Breast epithelium (tissue), 4 donors: Measurements from ENCODE around the gene TMCC3. TPM values are rescaled to one million over a fixed set of nuclear protein-coding genes. Genes with fewer than 3 reads are reported as not detected.
A peak's percentile ranks its signal among the peaks of the same experiment; 100 is the strongest.

Experiments
- DNase-seq, 2 donors: peaks; one replicate each; pipeline ENCODE4 v3.0.0-alpha.2; 2019; ENCODE audit warnings: low spot score in 2 of 2
- H3K27ac ChIP-seq, 2 donors: fragments of 200-600 bp; sonication (generic) in 1 of 2; one replicate each; pipeline ENCODE4 v1.5.1; 2016 to 2019; ENCODE audit warnings: mild to moderate bottlenecking in 1 of 2
- H3K27me3 ChIP-seq, 2 donors: fragments of 200-600 bp; sonication (generic) in 1 of 2; one replicate each; pipeline versions ENCODE4 v1.5.1 to v1.6.0; 2017 to 2019; ENCODE audit warnings: control low read depth in 1 of 2, mild to moderate bottlenecking in 1 of 2
- H3K36me3 ChIP-seq: fragments of 200-600 bp; one replicate; pipeline ENCODE4 v1.5.1; 2019
- H3K4me1 ChIP-seq, 2 donors: fragments of 200-600 bp; sonication (generic); one replicate each; pipeline ENCODE4 v1.5.1; 2016 to 2019; ENCODE audit warnings: control low read depth in 1 of 2
- H3K4me3 ChIP-seq, 3 donors: fragments of 200-600 bp; sonication (generic); 1 replicate in 2 of 3; 2 replicates in 1 of 3; pipeline ENCODE4 v1.5.1; 2016 to 2019; ENCODE audit warnings: mild to moderate bottlenecking in 3 of 3, moderate library complexity in 2 of 3
- H3K9me3 ChIP-seq, 2 donors: fragments of 200-600 bp; sonication (generic) in 1 of 2; one replicate each; pipeline ENCODE4 v1.5.1; 2016 to 2019; ENCODE audit warnings: control low read depth in 1 of 2
- POLR2A ChIP-seq: fragments of 450-650 bp; IDR thresholded peaks from one replicate; pipeline ENCODE4 v1.6.1; 2016; ENCODE audit warnings: antibody characterized with exemption, mild to moderate bottlenecking, moderate library complexity
- POLR2AphosphoS5 ChIP-seq, 3 donors: sonication (generic); formaldehyde crosslinking; IDR thresholded peaks; one replicate each; pipeline ENCODE4 v1.6.1; 2017; ENCODE audit warnings: antibody characterized with exemption in 3 of 3
- intact Hi-C: fragments of 100-400 bp; cut with DNase I; formaldehyde crosslinking; loops from one replicate; pipeline ENCODE4 v1.15.1; 2023; ENCODE audit warnings: low total_unique reads
- total RNA-seq, 3 donors: library from RNA; depleted of rRNA; stranded (reverse); fragments of >200 nt; gene quantifications; one replicate each; pipeline ENCODE4 v1.1.0, GENCODE V29; 2016
- TF ChIP-seq, protein P1 (sequence below), 3 donors: fragments of 450-650 bp; IDR thresholded peaks; one replicate each; pipeline ENCODE4 v1.5.1; 2016 to 2017; ENCODE audit warnings: antibody characterized with exemption in 3 of 3, mild to moderate bottlenecking in 3 of 3, moderate library complexity in 3 of 3

The TMCC3 gene
- total RNA-seq, 3 donors from 2014 or later = 8.3 to 17.0 (median 8.9) TPM

DNA sequence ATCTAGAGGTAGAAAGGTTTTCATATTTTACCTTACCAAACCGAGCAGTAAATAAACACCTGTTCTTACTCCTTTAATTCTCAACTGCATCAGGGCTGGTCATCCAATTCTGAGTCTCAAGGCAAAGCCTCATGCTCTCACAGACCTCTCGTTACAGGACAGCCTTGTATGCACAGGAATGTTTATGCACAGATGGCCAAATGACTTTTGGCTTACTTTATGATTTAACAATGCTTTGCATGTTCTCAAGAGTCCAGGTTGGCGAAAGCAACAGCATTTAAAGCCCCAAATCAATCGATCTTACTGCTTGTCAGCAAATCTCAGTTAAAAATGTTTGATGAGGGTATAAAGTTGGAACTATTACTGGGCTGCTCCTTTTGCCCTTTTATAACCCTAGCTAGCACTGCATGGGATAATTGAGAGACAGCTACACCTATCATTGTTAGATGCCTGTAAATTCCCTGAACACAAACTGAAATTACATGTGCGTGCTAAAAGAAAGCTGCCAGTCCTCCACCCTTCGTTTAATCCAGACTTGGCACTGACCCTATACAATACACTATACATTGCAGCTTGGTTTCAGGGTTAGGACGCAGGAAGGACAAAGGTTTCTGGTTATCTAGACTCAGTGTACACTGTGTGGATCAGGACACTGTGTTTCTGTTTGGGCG, 63.6 kb downstream of the TMCC3 start:
- Histone ChIP-seq H3K4me1 (no peaks in the 10 kb centered on the region), H3K27me3 (no peaks in the 10 kb centered on the region), H3K4me3 (peak overlapping the region in 1 of 3 donors; percentile 6), H3K27ac (peak overlapping the region; percentile 2 to 60), H3K9me3 (no peaks in the 10 kb centered on the region), H3K36me3 (no peaks in the 10 kb centered on the region)
- DNase-seq = no peak
- TF ChIP-seq, protein P1, sequence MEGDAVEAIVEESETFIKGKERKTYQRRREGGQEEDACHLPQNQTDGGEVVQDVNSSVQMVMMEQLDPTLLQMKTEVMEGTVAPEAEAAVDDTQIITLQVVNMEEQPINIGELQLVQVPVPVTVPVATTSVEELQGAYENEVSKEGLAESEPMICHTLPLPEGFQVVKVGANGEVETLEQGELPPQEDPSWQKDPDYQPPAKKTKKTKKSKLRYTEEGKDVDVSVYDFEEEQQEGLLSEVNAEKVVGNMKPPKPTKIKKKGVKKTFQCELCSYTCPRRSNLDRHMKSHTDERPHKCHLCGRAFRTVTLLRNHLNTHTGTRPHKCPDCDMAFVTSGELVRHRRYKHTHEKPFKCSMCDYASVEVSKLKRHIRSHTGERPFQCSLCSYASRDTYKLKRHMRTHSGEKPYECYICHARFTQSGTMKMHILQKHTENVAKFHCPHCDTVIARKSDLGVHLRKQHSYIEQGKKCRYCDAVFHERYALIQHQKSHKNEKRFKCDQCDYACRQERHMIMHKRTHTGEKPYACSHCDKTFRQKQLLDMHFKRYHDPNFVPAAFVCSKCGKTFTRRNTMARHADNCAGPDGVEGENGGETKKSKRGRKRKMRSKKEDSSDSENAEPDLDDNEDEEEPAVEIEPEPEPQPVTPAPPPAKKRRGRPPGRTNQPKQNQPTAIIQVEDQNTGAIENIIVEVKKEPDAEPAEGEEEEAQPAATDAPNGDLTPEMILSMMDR (IDR thresholded peaks at IDR 0.05) = no peak
- TF ChIP-seq POLR2AphosphoS5 (IDR thresholded peaks at IDR 0.05) (no peak), POLR2A (no peak)
- intact Hi-C loops = no loop called here

DNA sequence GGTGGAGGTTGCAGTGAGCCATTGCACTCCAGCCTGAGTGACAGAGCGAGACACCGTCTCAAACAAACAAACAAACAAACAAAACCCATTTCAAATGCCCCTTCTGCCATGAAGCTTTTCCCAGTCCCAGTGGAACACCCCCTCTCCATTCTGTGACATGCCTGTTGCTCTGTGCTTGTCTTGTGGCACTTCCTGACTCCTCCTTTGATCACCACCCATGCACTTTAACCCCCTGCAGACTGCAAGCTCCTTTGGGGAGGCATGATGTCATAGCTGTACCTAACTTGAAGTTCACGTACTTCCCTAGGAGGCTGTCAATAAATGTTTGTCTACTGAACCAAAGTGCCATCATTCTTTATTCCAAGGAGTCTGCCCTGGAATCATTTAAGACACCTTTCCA, 64.7 kb downstream of the TMCC3 start:
- intact Hi-C loops = no loop called here
- Histone ChIP-seq H3K27me3 (no peaks in the 10 kb centered on the region), H3K9me3 (no peaks in the 10 kb centered on the region), H3K4me1 (no peaks in the 10 kb centered on the region), H3K4me3 (no peak overlapping the region), H3K27ac (no peak overlapping the region), H3K36me3 (no peaks in the 10 kb centered on the region)
- no peak for DNase-seq
- TF ChIP-seq POLR2A (no peak), POLR2AphosphoS5 (IDR thresholded peaks at IDR 0.05) (no peak)
- TF ChIP-seq, protein P1 (IDR thresholded peaks at IDR 0.05) = no peak

DNA sequence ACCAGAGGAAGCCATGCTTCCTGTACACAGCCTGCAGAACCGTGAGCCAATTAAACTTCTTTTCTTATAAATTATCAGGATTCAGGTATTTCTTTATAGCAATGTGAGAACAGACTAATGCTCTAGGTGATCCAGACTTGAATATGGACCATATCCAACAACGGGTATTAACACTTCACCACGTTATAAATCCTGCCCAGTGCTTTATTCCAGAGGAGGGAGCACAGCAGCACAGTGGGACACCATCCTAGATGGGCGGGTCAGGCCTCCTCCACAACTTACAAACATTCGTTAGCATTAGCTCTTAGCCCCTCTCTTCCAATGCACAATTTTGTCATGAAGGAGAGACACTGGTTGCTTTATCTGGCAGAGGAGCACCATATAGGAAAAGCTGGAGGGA, 66.0 kb downstream of the TMCC3 start:
- Histone ChIP-seq H3K9me3 (no peaks in the 10 kb centered on the region), H3K36me3 (no peaks in the 10 kb centered on the region), H3K4me1 (no peaks in the 10 kb centered on the region), H3K4me3 (no peak overlapping the region), H3K27me3 (no peaks in the 10 kb centered on the region), H3K27ac (no peak overlapping the region)
- no peak for TF ChIP-seq POLR2AphosphoS5 (IDR thresholded peaks at IDR 0.05)
- TF ChIP-seq POLR2A = no peak
- TF ChIP-seq, protein P1 (IDR thresholded peaks at IDR 0.05) = no peak
- intact Hi-C loops = no loop called here
- no peak for DNase-seq

DNA sequence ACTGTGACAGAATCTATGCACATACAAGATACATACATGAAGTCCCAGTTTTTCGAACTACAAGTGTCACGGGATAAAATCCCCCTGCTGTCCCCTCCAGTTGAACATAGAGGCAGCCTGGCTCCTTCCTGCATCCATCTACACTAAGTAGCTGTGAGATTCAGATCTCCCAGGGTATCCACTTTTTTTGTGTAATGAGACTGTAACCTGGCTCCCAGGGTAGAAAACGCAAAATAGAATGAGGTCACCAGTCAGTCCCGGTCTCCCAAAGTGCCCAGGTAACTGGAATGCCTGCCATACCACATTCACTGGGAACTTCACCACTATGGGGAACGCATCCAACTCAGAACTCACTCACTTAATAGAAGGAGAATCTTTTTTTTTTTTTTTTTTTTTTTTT, 67.8 kb downstream of the TMCC3 start:
- Histone ChIP-seq H3K9me3 (no peaks in the 10 kb centered on the region), H3K27me3 (no peaks in the 10 kb centered on the region), H3K4me1 (no peaks in the 10 kb centered on the region), H3K4me3 (no peak overlapping the region), H3K36me3 (no peaks in the 10 kb centered on the region), H3K27ac (no peak overlapping the region)
- no peak for DNase-seq
- intact Hi-C loops = no loop called here
- TF ChIP-seq POLR2A (no peak), POLR2AphosphoS5 (IDR thresholded peaks at IDR 0.05) (no peak)
- TF ChIP-seq, protein P1 (IDR thresholded peaks at IDR 0.05) = no peak

DNA sequence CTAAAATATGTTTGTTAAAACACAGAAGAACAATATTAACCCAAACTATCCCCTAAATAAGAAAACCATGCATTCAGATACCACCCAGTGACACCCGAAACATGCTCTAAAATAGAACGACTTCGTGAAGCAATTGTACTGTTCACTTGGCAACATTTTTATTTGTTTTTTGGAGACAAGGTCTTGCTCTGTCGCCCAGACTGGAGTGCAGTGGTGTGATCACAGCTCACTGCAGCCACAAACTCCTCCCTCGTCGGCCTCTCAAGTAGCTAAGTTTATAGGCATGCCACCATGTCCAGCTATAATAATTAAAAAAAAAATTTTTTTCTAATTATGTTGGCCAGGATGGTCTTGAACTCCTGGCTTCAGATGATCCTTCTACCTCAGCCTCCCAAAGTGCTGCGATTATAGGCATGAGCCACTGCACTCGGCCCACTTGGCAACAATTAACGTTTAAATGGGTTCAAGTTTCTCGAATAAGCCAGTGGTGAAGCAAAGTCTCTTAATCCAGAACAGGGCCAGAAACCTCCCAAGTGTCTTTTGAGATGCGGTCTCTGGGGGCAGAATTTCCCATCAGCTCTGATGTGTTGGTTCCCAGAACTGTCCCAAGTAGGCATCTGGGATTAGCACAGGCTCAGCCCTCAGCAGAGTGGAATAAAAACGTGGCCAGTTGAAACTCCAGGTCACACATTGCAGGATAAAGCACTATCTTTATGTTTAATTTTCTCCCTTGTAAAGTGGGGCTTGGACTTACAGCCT, 74.5 kb downstream of the TMCC3 start:
- intact Hi-C loops = no loop called here
- Histone ChIP-seq H3K4me3 (no peak overlapping the region), H3K27me3 (no peaks in the 10 kb centered on the region), H3K9me3 (no peaks in the 10 kb centered on the region), H3K27ac (no peak overlapping the region), H3K36me3 (no peaks in the 10 kb centered on the region), H3K4me1 (no peaks in the 10 kb centered on the region)
- TF ChIP-seq, protein P1 (IDR thresholded peaks at IDR 0.05) = no peak
- no peak for TF ChIP-seq POLR2AphosphoS5 (IDR thresholded peaks at IDR 0.05)
- no peak for TF ChIP-seq POLR2A
- DNase-seq = no peak
